ENCODE results near the gene FHL3. TPM values are rescaled to one million over a fixed set of nuclear protein-coding genes. Genes with fewer than 3 reads are reported as not detected.

Gene FHL3
- total RNA-seq, 1 experiment from 2014 or later, result 106 TPM

- Histone ChIP-seq H3K4me1 (ENCODE audit: insufficient read depth, low read length, poor library complexity, severe bottlenecking) (peaks cover 3% of the 10 kb centered on the region), H3K4me3 (ENCODE audit: low read depth, low read length, poor library complexity, severe bottlenecking) (no peak overlapping the region), H3K9me3 (ENCODE audit: low read depth, low read length, poor library complexity, severe bottlenecking) (no peaks in the 10 kb centered on the region), H3K27me3 (replicated peaks; ENCODE audit: insufficient read depth, low read depth, low read length, poor library complexity) (no peaks in the 10 kb centered on the region), H3K27ac (ENCODE audit: low read depth, low read length, poor library complexity, severe bottlenecking) (no peak overlapping the region), H3K36me3 (ENCODE audit: insufficient read depth, low read length, poor library complexity, severe bottlenecking) (peaks cover 49% of the 10 kb centered on the region)
- DNase-seq (ENCODE audit: low spot score), result no peak
- BruUV-seq (replicated peaks), result no TSS peak
- ChIA-PET CTCF (no interaction called here), POLR2A (ENCODE audit: low non-redundant PET) (no interaction called here)
- TF ChIP-seq EZH2 (IDR thresholded peaks at IDR 0.05; ENCODE audit: borderline replicate concordance, low read depth, low read length, poor library complexity, severe bottlenecking) (no peak), CTCF (conservative IDR thresholded peaks at IDR 0.05; ENCODE audit: low read depth, low read length) (no peak)
- intact Hi-C loops (cut with micrococcal nuclease; ENCODE audit: unreplicated experiment), result no loop called here
Observed at GRCh38 chr1:37987679-37988078, 17.6 kb downstream of the FHL3 start.

GRCh38 chr1:37983546-37983945 is 21.8 kb downstream of the FHL3 start:
- H3K4me1 ChIP-seq (ENCODE audit: insufficient read depth, low read length, poor library complexity, severe bottlenecking), result no peaks in the 10 kb centered on the region
- H3K4me3 ChIP-seq (ENCODE audit: low read depth, low read length, poor library complexity, severe bottlenecking), result no peak overlapping the region
- TF ChIP-seq CTCF (conservative IDR thresholded peaks at IDR 0.05; ENCODE audit: low read depth, low read length) (no peak), EZH2 (IDR thresholded peaks at IDR 0.05; ENCODE audit: borderline replicate concordance, low read depth, low read length, poor library complexity, severe bottlenecking) (no peak)
- BruUV-seq (replicated peaks), result no TSS peak
- DNase-seq (ENCODE audit: low spot score), result no peak
- H3K9me3 ChIP-seq (ENCODE audit: low read depth, low read length, poor library complexity, severe bottlenecking), result no peaks in the 10 kb centered on the region
- CTCF ChIA-PET, result no interaction called here
- peaks cover 90% of the 10 kb centered on the region for H3K36me3 ChIP-seq (ENCODE audit: insufficient read depth, low read length, poor library complexity, severe bottlenecking)
- POLR2A ChIA-PET (ENCODE audit: low non-redundant PET), result no interaction called here
- H3K27ac ChIP-seq (ENCODE audit: low read depth, low read length, poor library complexity, severe bottlenecking), result no peak overlapping the region
- no peaks in the 10 kb centered on the region for H3K27me3 ChIP-seq (replicated peaks; ENCODE audit: insufficient read depth, low read depth, low read length, poor library complexity)
- intact Hi-C loops (cut with micrococcal nuclease; ENCODE audit: unreplicated experiment), result no loop called here

- no peak for TF ChIP-seq EZH2 (IDR thresholded peaks at IDR 0.05; ENCODE audit: borderline replicate concordance, low read depth, low read length, poor library complexity, severe bottlenecking)
- TF ChIP-seq CTCF (conservative IDR thresholded peaks at IDR 0.05; ENCODE audit: low read depth, low read length), result no peak
- ChIA-PET POLR2A (ENCODE audit: low non-redundant PET) (interaction anchor here (0.6 kb wide), 1 partner anchor 848 kb away, joined by 3 read pairs; no protein-coding TSS in a partner anchor), CTCF (no interaction called here)
- H3K4me3 ChIP-seq (ENCODE audit: low read depth, low read length, poor library complexity, severe bottlenecking), result no peak overlapping the region
- BruUV-seq (replicated peaks), result no TSS peak
- no peaks in the 10 kb centered on the region for H3K9me3 ChIP-seq (ENCODE audit: low read depth, low read length, poor library complexity, severe bottlenecking)
- no peak for DNase-seq (ENCODE audit: low spot score)
- intact Hi-C loops (cut with micrococcal nuclease; ENCODE audit: unreplicated experiment), result no loop called here
- H3K4me1 ChIP-seq (ENCODE audit: insufficient read depth, low read length, poor library complexity, severe bottlenecking), result no peaks in the 10 kb centered on the region
- H3K27ac ChIP-seq (ENCODE audit: low read depth, low read length, poor library complexity, severe bottlenecking), result no peak overlapping the region
- peaks cover 84% of the 10 kb centered on the region for H3K36me3 ChIP-seq (ENCODE audit: insufficient read depth, low read length, poor library complexity, severe bottlenecking)
- no peaks in the 10 kb centered on the region for H3K27me3 ChIP-seq (replicated peaks; ENCODE audit: insufficient read depth, low read depth, low read length, poor library complexity)
Observed at GRCh38 chr1:37978541-37978940, 26.8 kb downstream of the FHL3 start.

Data from A673 (cell line).